ENCODE results near the gene LDB2. TPM values are rescaled to one million over a fixed set of nuclear protein-coding genes. Genes with fewer than 3 reads are reported as not detected.

LDB2 gene
- total and polyA plus RNA-seq, 2 experiments from 2014 or later, result 48.6 to 80.1 TPM

GRCh38 chr4:16733509-16733908 is 164.9 kb downstream of the LDB2 start:
- no peak overlapping the region for H3K4me3 Mint-ChIP-seq
- ATAC-seq, result no peak
- H3K27me3 Mint-ChIP-seq (ENCODE audit: insufficient read depth, low read depth, poor library complexity), result peaks cover 6% of the 10 kb centered on the region
- Histone ChIP-seq H2AFZ (no peak overlapping the region), H3F3A (replicated peaks; ENCODE audit: low read depth) (no peaks in the 10 kb centered on the region), H3K4me1 (ENCODE audit: insufficient read depth) (peaks cover 47% of the 10 kb centered on the region), H3K4me2 (no peak overlapping the region), H4K20me1 (replicated peaks; ENCODE audit: insufficient read depth) (no peaks in the 10 kb centered on the region), H3K9me2 (ENCODE audit: insufficient read depth) (no peaks in the 10 kb centered on the region), H3K27me3 (ENCODE audit: insufficient read depth) (no peaks in the 10 kb centered on the region), H3K79me2 (replicated peaks; ENCODE audit: insufficient read depth) (peaks cover 4% of the 10 kb centered on the region; the same call in 1 of the 2 replicates), H3K4me3 (no peak overlapping the region), H3K36me3 (ENCODE audit: insufficient read depth) (no peaks in the 10 kb centered on the region; the same call in 1 of the 2 replicates), H3K27ac (ENCODE audit: low read depth) (no peak overlapping the region)
- no peaks in the 10 kb centered on the region for H3K9me3 Mint-ChIP-seq
- DNase-seq (ENCODE audit: low spot score), result no peak
- no peak for TF ChIP-seq POLR2AphosphoS5 (IDR thresholded peaks at IDR 0.05; ENCODE audit: low read depth)
- no peak for TF ChIP-seq ZNF462 (CRISPR knock-in tag; IDR thresholded peaks at IDR 0.05)
- no peak for TF ChIP-seq REST (IDR thresholded peaks at IDR 0.05; ENCODE audit: unreplicated experiment)
- TF ChIP-seq NANOG (IDR thresholded peaks at IDR 0.05; ENCODE audit: borderline replicate concordance), result no peak
- TF ChIP-seq ZNF331 (CRISPR knock-in tag; IDR thresholded peaks at IDR 0.05; ENCODE audit: low read depth), result no peak
- no peak for TF ChIP-seq ETS1 (IDR thresholded peaks at IDR 0.05)
- no peak for TF ChIP-seq EZH2phosphoT487 (IDR thresholded peaks at IDR 0.05; ENCODE audit: unreplicated experiment)
- no peak for TF ChIP-seq JUNB (IDR thresholded peaks at IDR 0.05; ENCODE audit: unreplicated experiment)
- no peak for TF ChIP-seq CTCF (conservative IDR thresholded peaks at IDR 0.05; ENCODE audit: low read depth in 2 of 2)
- no peak overlapping the region for H3K27ac Mint-ChIP-seq
- H3K4me1 Mint-ChIP-seq, result peaks cover 52% of the 10 kb centered on the region
- peaks cover 8% of the 10 kb centered on the region; the same call in 2 of the 3 replicates for H3K36me3 Mint-ChIP-seq (ENCODE audit: low read depth)
